ENCODE results near the gene EEF1AKMT3.
"Not testable (repeated sequence)": the region's sequence is repeated elsewhere in the genome, so short reads cannot be mapped to it uniquely, and the experiment has no call there.

Gene EEF1AKMT3

DNA sequence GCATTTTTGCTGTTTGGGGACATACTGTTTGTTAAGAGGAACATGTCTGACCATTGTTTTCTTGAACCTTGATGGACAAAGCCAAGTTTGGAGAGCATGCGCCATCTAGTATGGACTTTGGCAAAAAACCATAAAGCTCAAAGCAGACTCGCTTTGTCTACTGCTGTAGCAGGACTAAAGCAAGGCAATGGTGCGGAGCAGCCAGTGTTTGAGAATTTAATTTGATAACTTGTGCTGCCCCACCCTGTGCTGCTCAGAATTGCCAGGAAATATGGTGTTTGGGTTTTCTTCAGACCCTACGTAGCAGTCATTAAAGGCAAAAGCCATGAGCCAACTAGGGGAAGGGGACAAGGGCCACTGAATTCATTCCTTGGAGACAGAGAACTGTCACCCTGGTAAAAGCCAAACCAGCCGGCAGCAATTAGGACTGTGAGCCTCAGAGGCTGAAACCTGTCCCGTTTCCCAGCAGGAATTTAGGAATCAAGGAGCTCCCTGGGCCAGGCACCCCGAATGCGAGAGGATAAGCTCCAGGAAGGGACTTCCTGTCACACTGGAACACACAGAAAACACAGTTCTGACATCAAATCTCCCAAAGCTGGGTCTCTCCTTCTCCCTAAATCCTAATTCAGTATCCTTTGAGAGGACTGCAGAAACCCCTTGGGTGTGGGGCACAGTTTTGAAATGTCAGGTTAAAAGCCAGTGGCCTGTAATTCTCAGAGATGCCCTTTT, 45.0 kb downstream of the EEF1AKMT3 start:
- no peak for DNase-seq (ENCODE audit: low read depth in 2 of 2)

GRCh38 chr12:57817990-57818331, 45.5 kb downstream of the EEF1AKMT3 start:
- DNase-seq (ENCODE audit: low read depth in 2 of 2): not testable (repeated sequence)

DNA sequence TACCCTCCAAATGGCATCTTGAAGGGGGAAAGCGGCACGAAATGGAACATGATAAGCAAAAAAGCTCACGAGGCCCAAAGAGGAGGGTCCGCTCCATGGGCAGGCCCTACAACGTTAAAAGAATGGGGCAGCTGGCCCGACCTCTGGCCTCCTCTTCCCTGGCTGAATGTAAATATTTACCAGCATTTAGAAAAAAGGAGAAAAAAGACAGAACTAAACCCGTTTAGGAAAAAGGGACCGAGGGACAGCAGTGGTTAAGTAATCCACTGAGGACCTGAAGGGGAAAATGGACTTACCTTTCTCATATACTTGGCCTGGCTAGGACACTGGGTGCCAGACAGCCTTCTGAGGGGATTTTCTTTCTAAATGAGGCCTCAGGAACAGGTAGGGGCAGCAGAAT, 47.7 kb downstream of the EEF1AKMT3 start:
- not testable (repeated sequence) for DNase-seq (ENCODE audit: low read depth in 2 of 2)

GRCh38 chr12:57821015-57821414, 48.6 kb downstream of the EEF1AKMT3 start:
- DNase-seq (ENCODE audit: low read depth in 2 of 2): not testable (repeated sequence)

- no peak for DNase-seq (ENCODE audit: low read depth in 2 of 2)
Measured at GRCh38 chr12:57821474-57822214, 49.2 kb downstream of the EEF1AKMT3 start.

DNA sequence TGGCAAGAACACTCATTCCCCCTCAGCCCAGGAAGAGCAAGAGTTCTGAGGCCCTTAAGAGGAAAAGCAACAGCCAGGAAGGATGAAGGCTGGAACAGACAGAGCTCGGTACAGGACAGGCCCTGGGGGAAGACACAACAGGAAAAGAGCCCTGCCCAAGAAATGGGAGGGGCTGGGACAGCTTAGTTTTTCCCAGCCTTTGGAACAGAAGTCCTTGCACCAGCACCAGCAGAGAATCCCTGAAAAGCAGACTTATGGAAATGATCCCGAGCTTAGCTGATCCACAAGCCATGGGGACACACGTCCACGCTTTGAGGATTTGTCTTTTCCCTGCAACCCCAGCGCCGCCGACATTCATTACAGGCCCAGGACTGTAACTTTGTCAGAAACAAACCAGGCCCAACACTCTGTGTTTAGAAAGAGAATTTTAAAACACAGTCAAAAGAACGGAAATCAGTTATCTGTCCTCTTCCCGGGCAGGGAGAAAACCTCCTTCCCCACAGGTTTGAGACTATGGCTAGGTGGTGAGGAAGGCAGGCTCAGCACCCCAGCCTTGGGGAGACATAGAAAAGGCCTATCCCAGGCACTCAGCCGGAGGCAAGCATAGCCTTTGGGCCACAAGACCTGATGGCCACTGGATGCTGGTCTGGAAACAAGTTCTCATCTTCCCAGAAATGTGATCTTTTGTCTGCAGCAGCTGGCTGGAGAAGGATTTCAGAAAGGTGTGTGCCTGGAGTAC, 50.1 kb downstream of the EEF1AKMT3 start:
- no peak for DNase-seq (ENCODE audit: low read depth in 2 of 2)

GRCh38 chr12:57823131-57823907, 50.9 kb downstream of the EEF1AKMT3 start:
- no peak for DNase-seq (ENCODE audit: low read depth in 2 of 2)

DNA sequence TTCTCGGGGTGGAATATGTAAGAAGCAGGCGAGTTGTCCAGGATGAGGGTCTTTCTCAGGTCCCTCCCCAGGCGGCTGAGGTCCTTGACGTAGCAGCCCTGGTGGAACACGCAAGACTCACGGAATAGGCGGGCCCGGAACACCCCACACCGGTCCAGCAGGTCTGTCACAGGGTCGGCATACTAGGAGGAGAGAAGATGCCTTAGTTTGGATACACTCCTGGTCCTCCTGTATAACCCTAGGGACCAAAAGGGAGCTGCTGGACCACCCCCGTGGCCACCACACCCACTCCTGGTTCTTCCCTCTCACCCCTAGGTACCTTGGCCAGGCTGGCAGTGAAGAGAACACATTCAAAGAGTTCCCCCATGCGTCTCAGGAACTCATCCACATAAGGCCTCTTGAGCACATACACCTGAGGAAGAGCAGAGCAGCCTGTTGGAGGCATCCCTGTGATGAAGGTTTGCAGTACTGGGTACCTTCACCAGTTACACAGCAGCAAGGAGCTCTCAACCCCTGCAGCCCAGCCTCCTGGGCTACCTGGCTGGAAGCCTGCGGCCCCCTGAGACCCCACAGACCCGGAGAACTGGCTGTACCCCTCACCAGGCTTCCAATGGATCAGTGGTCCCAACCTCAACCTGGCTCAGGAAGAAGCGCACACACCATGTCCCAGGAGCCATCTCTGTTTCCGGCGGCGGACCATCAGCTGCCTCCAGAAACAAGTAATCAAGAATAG, 51.7 kb downstream of the EEF1AKMT3 start:
- no peak for DNase-seq (ENCODE audit: low read depth in 2 of 2)

- no peak for DNase-seq (ENCODE audit: low read depth in 2 of 2)
Measured at GRCh38 chr12:57825451-57825850, 53.0 kb downstream of the EEF1AKMT3 start.

GRCh38 chr12:57826400-57826799, 54.0 kb downstream of the EEF1AKMT3 start:
- no peak for DNase-seq (ENCODE audit: low read depth in 2 of 2)

DNA sequence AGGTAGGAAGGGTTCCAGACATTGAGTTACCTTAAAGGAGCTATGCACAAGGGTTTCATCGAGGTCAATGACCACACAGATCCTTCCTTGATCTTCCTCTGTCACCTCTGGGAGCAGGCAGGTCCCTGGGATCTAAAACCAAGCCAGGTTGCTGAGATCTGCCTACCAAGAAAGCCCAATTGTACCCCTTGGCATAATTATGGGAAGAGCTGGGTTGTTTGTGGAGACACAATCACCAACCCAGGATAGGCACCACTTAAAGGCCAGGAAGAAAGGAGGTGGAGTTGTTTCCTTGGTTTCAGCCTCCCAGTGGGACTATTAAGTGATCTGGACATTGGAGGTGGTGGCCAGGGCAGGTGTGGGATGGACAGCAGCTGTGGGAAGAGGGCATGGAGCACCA, 54.6 kb downstream of the EEF1AKMT3 start:
- DNase-seq (ENCODE audit: low read depth in 2 of 2): no peak

DNA sequence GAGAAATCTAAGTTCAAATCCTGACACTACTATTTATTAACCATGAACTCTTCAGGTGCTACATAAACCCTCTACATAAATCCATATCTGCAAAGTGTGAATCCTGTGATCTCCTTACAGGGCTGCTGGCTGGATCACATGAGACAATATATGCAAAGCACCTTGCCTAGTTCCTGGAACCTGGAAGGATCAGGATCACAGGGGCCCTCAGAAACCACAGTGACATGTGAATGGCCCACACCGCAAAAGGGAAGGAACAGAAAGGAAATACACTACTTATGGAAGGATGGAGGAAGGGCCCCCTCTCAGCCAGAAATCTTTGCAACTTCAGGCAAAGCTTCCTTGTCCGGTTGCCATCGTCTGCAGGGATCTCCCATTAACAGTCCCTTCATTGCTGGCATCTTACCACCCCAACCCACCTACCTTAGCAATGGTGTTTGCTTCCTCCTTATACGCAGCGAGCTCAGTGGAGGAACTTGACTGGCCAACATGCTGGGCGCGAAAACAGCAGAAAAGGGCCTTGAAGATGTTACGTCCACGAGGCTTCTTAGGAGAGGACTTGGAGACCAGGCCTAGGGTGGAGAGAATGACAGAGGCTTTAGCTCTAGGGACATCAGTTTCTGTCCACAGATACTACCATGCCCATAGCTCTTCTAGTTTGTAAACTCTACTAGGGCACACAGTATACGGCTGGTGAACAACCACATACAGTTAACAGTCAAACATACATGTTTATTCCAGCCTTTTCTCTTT, 56.8 kb downstream of the EEF1AKMT3 start:
- DNase-seq (ENCODE audit: low read depth in 2 of 2): no peak

DNA sequence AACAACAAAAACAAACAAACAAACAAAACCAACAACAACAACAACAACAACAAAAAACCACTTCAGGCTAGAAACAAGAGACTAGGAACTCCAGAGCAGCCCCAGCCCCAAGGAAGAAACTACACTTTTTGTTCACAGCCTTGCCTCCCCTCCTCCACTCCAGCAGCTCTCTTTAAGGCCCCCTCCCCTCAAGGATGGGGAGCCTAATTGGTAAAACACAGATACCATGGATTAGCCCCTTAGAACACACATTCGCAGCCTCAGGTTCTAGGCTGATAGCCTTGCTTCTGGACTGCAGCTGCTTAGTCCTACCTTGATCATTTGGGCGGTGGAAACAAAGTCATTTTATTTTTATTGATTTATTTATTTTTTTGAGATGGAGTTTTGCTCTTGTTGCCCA, 58.0 kb downstream of the EEF1AKMT3 start:
- DNase-seq (ENCODE audit: low read depth in 2 of 2): no peak

Measured in fibroblast of skin of left quadriceps (primary cell).